Measurements from ENCODE around the gene HEPH.
"Not testable (repeated sequence)": the region's sequence is repeated elsewhere in the genome, so short reads cannot be mapped to it uniquely, and the experiment has no call there.

Gene HEPH

GRCh38 chrX:66163849-66164411 is at the start of gene HEPH:
Gene HEPH (plus strand): TSS chrX:66164247. CDS start chrX:66170571, 6,324 bp downstream.
- peak within 1 kb of the TSS in 12 of 21 experiments; percentile 11 to 80 (median 48) for H3K27ac ChIP-seq
- H3K4me3 ChIP-seq = peak within 1 kb of the TSS in 5 of 7 experiments; percentile 9 to 32 (median 22)

DNA sequence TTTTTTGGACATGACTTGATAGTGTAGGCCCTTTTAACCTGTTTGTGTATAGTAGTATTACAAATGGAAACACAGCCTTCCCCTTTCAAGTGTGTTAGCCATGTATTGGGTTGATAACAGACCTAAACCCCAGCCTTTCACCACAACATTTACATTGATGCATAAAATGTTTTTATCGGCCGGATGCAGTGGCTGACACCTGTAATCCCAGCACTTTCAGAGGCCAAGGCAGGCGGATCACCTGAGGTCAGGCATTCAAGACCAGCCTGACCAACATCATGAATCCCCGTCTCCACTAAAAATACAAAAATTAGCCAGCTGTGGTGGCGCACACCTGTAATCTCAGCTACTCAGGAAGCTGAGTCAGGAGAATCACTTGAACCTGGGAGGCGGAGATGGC is 45.3 kb upstream of the HEPH start:
- not testable (repeated sequence) for H3K4me3 ChIP-seq, H3K27ac ChIP-seq

- H3K4me3 ChIP-seq, H3K27ac ChIP-seq: not testable (repeated sequence)
Observed at GRCh38 chrX:66121354-66121753, 42.7 kb upstream of the HEPH start.

DNA sequence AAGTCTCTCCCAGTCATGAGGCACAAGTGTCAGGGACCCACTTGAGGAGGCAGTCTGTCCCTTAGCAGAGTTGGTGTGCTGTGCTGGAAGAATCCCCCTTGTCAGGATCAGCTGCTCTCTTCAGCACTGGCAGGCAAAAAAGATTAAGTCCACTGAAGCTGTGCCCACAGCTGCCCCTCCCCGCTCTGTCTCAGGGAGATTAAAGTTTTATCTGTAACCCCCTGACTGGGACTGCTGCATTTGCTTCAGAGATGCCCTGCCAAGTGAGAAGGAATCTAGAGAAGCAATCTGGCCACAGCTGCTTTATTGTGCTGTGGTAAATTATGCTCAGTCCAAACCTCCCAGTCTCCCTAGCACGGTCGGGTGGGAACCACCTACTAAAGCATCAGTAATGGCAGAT is 37.4 kb upstream of the HEPH start:
- Histone ChIP-seq H3K27ac (no peak overlapping the region), H3K4me3 (no peak overlapping the region)

DNA sequence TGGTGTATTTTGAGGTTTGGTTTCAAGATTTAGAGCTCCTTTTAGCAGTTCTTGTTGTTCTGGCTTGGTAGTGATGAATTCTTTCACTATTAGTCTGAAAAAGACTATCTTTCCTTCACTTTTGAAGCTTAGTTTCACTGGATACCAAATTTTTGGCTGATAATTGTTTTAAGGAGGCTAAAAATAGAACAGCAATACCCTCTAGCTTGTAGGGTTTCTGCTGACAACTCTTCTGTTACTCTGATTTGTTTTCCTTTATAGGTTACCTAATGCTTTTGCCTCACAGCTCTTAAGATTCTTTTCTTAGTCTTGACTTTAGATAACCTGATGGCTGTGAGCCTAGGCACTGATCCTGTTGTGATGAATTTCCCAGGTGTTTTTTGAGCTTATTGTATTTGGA is 33.6 kb upstream of the HEPH start:
- H3K27ac ChIP-seq = no peak overlapping the region
- no peak overlapping the region for H3K4me3 ChIP-seq

GRCh38 chrX:66135284-66135683 is 28.8 kb upstream of the HEPH start:
- not testable (repeated sequence) for H3K4me3 ChIP-seq, H3K27ac ChIP-seq

DNA sequence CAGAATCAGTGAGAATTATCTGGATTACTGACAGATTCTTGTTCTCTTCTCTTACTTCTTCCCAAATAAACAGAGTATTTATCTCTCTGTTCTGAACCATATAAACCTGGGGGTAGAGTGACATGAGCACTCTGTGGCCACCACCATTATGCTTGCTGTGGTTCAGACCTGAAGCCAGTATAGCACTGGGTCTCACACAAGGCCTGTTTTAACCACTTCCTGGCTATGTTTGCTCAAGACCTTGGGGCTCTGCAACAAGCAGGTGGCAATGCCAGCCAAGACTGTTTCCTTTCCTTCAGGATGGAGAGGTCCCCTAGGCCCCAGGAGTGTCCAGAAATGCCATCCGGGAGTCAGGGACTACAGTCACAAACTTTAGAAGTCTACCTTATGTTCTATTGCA is 21.7 kb upstream of the HEPH start:
- Histone ChIP-seq H3K27ac (no peak overlapping the region), H3K4me3 (no peak overlapping the region)

DNA sequence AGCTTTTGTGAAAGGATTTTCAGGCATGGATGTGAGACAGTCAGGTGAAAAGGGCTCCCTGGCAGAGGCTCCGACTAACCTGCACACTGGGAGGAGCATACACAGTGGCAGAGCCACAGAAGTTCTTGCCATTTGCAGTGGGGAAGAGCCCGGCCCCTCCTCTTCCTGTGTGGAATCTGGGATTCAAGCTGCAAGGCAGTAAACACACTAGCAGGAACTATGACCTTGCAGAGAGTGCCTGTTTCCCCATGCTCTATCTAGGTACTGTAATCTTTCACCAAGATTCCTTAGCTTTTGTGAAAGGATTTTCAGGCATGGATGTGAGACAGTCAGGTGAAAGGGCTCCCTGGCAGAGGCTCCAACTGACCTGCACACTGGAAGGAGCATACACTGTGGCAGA is 19.8 kb upstream of the HEPH start:
- no peak overlapping the region for H3K27ac ChIP-seq
- H3K4me3 ChIP-seq = no peak overlapping the region

GRCh38 chrX:66149519-66149918 is 14.5 kb upstream of the HEPH start:
- no peak overlapping the region for H3K27ac ChIP-seq
- H3K4me3 ChIP-seq = no peak overlapping the region

GRCh38 chrX:66150163-66150562 is 13.9 kb upstream of the HEPH start:
- Histone ChIP-seq H3K4me3 (no peak overlapping the region), H3K27ac (no peak overlapping the region)

DNA sequence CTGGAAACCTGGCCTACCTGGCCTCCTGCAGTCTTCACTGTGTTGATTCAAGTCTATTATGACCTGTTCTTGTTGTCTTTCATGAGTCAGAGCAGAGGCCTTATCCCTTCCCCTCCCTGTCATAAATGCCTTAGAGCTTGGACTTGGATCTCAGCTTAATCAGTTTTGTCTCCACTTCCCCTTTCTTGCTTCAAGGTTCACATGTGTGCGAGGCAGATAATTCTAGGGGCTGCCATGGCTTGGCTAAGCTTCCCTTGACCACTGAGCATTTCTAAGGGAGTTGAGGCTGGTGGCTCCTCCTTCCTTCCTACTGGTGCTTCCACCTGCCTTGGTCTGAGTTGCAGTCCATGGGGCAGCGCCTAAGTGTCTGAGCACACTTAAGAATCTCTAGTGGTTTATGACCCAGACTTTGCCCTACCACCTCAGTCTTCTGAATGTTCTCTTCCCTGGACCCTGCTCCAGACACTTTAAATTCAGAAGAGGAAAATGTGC is 1.7 kb upstream of the HEPH start:
- no peak overlapping the region for H3K4me3 ChIP-seq
- peak overlapping the region in 1 of 21 experiments; percentile 14 for H3K27ac ChIP-seq

DNA sequence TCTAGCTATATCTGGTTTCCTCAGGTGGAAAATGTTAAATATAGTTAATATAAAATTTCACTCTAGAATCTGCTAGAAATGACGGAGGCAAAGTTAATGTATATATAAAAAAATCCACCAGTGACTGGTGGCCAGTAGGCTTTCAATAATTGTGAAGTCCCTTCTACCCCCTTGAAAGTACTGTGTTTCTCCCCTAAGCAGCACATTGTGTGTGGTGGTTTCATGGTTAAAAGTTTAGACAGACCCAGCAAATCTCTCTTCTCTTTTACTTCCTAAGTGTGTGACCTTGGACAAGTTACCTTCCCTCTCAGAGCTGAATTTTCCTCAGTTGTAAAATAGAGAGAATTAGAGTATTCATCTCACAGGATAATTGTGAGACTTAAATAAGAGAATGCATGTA is 600 bp upstream of the HEPH start:
- H3K27ac ChIP-seq = peak overlapping the region in 2 of 21 experiments; percentile 25 to 54
- H3K4me3 ChIP-seq = no peak overlapping the region

DNA sequence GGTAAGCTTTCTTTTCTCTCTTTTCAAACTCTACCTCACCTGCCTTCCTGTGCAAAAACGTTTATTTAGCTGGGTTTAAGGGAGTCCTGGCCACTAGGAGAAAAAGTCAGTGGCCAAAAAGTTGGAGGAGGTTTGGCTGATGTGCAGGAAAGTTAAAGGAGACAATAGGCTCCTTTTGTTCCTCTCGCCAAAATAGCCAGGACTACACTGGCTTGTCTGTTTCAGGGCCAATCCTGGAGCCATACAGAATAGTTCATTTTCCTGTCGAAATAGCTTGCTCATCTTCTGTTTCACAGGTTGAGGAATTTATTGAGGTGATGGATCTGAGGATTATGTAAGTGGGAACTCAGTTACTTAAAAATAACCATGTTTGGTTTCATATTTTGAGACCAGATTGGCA is 423 bp downstream of the HEPH start:
- Histone ChIP-seq H3K27ac (peak overlapping the region in 12 of 21 experiments; percentile 11 to 80 (median 48)), H3K4me3 (peak overlapping the region in 5 of 7 experiments; percentile 9 to 32 (median 22))

- H3K27ac ChIP-seq = peak overlapping the region in 6 of 21 experiments; percentile 39 to 80 (median 56)
- H3K4me3 ChIP-seq = peak overlapping the region in 3 of 7 experiments; percentile 9 to 32 (median 22)
Observed at GRCh38 chrX:66164931-66165330, 884 bp downstream of the HEPH start.

DNA sequence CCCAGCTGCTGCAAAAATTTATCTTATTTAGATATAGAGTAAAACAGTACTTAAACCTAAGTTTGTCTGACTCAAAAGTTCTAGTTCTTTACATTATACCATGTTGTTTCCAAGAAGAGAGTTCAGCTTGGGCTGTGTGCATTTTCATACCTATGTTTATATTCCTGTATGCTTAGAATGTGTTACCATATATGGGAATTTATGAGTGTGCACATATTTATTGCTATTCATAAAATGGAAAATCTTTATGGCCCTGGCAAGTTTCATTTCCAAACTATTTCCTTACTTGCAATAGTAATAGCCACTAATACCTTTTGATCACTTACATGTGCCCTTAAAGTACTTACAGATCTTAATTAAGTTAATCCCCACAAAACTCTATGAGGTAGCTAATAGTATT is 2.6 kb downstream of the HEPH start:
- no peak overlapping the region for H3K27ac ChIP-seq
- H3K4me3 ChIP-seq = no peak overlapping the region

DNA sequence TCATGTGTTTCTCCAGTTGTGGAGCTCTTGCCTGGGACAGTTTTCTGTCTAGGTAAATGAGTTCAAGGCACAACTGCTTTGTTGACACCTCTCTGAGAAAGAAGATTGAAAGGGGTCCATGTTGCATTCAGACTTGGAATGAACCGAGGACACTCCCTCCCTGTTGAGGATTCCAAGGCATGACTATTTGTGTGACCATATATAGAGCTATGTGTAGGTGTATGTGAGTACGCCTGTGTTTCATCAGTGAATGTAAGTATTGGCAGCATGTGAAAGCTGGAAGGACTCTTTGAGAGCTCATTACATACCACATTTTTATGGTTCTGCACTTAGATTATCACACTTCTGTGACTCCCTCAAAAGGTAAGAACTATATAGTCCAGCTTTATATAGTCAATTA is 3.4 kb downstream of the HEPH start:
- H3K4me3 ChIP-seq = no peak overlapping the region
- peak overlapping the region in 1 of 21 experiments; percentile 21 for H3K27ac ChIP-seq

GRCh38 chrX:66176134-66176533 is 12.1 kb downstream of the HEPH start:
- Histone ChIP-seq H3K4me3 (no peak overlapping the region), H3K27ac (no peak overlapping the region)

DNA sequence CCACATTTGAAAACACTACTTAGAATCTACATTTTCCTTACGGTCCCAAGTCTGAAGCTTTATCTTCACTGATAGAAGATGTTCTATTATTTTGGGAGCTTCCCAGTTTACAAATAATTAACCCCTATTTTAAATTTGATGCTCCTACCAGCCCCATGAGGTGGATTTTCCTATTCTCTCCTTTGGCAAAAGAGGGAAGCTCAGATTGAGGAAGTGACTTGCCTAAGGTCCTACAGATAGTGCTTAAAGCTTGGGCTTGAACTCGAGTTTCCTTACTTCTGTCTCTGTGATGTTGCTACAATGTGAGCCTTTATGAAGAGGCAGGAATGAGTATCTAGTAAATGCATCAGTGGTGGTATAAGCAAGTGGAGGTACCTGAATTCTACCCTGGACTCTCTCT is 27.5 kb downstream of the HEPH start:
- Histone ChIP-seq H3K4me3 (no peak overlapping the region), H3K27ac (no peak overlapping the region)

DNA sequence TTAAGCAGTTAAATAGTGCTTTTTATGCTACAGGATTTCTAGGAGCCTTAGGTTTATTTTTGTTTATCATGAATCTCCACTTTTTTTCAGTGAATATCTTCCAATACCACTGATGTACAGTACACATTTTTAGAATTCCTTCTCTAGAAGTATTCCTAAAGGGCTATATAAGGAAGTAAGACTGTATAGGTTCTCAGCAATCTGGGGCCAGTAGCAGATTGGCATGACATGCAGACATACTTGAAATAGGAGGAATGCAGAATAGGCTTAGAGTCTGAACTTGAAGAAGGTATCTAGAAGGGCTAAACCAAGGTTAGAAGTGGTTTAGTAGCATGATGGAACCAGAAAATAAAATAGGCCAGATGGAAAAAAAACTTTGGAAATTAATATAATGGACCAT is 29.8 kb downstream of the HEPH start:
- Histone ChIP-seq H3K27ac (no peak overlapping the region), H3K4me3 (no peak overlapping the region)

DNA sequence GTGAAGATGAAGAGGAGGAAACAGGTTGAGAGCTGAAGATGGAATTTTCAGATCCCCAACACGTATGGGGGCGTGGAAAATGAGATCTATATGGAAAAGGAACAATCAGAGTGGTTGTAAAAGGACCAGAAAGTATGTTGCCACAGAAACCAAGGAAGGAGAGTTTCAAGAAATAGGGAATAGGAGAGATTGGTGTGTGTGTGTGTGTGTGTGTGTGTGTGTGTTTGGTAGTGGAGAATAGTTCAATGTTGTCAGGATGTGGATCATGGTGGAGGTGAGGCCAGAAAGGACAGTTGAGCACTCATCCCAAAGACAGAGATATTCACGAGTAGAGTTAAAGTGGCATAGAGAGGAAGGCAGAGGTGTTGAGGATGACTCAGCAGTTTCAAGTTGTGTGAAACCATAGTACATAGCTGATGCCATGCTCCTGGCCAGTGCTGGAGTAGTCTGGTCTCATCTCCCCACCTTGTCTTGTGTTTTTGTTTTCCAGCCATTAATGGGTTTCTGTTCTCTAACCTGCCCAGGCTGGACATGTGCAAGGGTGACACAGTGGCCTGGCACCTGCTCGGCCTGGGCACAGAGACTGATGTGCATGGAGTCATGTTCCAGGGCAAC is 36.1 kb downstream of the HEPH start:
- H3K27ac ChIP-seq = no peak overlapping the region
- H3K4me3 ChIP-seq = no peak overlapping the region
